Brain microvascular endothelial cell (primary cell): ENCODE measurements around the gene USP2.

Experiments
- DNase-seq: peaks from one replicate; pipeline ENCODE4 v3.0.0-alpha.2; 2020
- H3K27ac ChIP-seq: fragments of 250-450 bp; sonication (Bioruptor Pico); 2 replicates; pipeline ENCODE4 v1.5.1; 2020; ENCODE audit warnings: mild to moderate bottlenecking, moderate library complexity
- H3K27me3 ChIP-seq: fragments of 250-450 bp; sonication (Bioruptor Pico); replicated peaks from 2 replicates; pipeline ENCODE4 v1.5.1; 2020; ENCODE audit warnings: mild to moderate bottlenecking
- H3K36me3 ChIP-seq: fragments of 250-450 bp; sonication (Bioruptor Pico); replicated peaks from 2 replicates; pipeline ENCODE4 v1.5.1; 2020; ENCODE audit warnings: mild to moderate bottlenecking
- H3K4me3 ChIP-seq: 2 replicates; pipeline ENCODE4 v1.5.1; 2011; ENCODE audit warnings: low read depth, mild to moderate bottlenecking, control low read depth, low read length, moderate library complexity
- in situ Hi-C: cut with HindIII; loops from 2 replicates; pipeline ENCODE4 v1.10.0; 2017; ENCODE audit warnings: low sequenced_read_pairs, low pct_ligation_motif_present
- TF ChIP-seq, protein P1 (sequence below): IDR thresholded peaks from 2 replicates; pipeline ENCODE4 v1.5.1; 2011; ENCODE audit warnings: low read depth, mild to moderate bottlenecking, moderate library complexity, low read length, control low read depth, inconsistent platforms; ENCODE audit errors: missing control alignments

USP2 gene

DNA sequence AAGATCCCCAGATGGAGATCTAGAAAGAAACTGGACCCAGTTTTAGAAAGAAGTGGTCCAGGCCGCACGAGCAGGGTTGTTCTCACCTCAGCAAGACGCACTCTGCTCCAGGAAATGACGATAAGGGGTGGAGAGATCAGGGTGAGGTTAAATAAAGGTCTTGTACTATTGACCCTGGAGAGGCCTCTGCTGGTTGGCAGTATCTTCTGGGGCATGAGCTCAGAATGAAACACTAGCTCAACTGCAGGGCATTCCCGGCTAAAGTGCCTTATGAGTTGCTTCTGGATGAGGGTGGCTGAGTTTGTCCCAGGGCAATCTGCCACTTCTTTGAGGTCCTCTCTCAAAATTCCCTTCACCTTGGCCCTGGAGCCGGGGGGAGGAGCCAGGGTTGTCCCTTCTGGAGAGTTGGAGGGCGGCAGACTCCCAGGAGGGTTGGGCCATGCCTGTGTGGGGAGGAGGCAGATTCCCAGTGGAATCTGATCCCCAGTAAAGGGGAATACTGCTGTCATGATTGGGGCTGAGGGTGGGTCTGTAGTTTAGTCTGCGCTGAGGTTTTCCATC is 10.9 kb downstream of the USP2 start:
- DNase-seq, result no peak

DNA sequence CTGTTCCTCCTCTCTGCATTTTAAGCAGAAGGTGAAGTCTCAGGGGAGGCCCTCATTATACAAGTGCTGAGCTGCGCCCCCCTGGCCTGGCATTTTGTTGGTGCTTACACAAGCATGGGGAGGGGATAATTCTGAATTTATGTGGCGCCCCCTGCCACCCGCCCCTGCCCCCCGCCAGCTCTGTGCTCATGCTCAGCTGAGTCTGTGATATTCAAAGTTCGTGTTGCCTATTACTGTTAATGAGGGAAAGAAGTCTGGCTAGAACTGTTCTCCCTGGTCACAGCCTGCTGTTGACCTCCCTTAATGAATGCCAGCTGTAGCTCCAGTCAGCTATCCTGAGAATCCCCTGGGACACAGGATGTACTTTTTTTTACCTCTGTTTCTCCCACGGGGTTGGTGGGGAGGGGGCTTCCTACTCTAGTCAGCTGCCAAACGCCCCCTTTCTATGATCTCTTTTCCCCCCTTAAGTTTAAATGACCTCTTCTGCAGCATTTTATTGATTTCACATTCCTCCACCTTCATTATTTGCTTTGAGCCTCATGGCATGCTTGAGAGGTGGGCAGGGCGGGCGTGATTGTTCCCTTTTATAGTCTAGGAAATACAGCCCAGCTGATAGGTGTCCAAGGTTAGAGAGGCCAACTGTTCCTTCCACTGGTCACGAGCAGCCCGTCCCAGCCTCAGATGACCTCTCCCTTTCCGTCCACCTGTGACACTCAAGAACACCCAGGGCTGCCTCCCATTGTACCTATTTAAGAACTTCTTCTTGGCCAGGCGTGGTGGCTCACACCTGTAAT is 12.2 kb downstream of the USP2 start:
- no peak overlapping the region for H3K4me3 ChIP-seq
- peaks cover 25% of the 10 kb centered on the region for H3K27me3 ChIP-seq
- H3K27ac ChIP-seq, result no peak overlapping the region
- H3K36me3 ChIP-seq, result no peaks in the 10 kb centered on the region
- no peak for DNase-seq
- in situ Hi-C loops, result no loop called here
- TF ChIP-seq, protein P1, sequence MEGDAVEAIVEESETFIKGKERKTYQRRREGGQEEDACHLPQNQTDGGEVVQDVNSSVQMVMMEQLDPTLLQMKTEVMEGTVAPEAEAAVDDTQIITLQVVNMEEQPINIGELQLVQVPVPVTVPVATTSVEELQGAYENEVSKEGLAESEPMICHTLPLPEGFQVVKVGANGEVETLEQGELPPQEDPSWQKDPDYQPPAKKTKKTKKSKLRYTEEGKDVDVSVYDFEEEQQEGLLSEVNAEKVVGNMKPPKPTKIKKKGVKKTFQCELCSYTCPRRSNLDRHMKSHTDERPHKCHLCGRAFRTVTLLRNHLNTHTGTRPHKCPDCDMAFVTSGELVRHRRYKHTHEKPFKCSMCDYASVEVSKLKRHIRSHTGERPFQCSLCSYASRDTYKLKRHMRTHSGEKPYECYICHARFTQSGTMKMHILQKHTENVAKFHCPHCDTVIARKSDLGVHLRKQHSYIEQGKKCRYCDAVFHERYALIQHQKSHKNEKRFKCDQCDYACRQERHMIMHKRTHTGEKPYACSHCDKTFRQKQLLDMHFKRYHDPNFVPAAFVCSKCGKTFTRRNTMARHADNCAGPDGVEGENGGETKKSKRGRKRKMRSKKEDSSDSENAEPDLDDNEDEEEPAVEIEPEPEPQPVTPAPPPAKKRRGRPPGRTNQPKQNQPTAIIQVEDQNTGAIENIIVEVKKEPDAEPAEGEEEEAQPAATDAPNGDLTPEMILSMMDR, result no peak

More for the DNA sequence above, 10.9 kb downstream of the USP2 start:
- Histone ChIP-seq H3K36me3 (no peaks in the 10 kb centered on the region), H3K4me3 (no peak overlapping the region), H3K27me3 (peaks cover 14% of the 10 kb centered on the region), H3K27ac (no peak overlapping the region)
- TF ChIP-seq, protein P1, result no peak
- in situ Hi-C loops, result no loop called here

DNA sequence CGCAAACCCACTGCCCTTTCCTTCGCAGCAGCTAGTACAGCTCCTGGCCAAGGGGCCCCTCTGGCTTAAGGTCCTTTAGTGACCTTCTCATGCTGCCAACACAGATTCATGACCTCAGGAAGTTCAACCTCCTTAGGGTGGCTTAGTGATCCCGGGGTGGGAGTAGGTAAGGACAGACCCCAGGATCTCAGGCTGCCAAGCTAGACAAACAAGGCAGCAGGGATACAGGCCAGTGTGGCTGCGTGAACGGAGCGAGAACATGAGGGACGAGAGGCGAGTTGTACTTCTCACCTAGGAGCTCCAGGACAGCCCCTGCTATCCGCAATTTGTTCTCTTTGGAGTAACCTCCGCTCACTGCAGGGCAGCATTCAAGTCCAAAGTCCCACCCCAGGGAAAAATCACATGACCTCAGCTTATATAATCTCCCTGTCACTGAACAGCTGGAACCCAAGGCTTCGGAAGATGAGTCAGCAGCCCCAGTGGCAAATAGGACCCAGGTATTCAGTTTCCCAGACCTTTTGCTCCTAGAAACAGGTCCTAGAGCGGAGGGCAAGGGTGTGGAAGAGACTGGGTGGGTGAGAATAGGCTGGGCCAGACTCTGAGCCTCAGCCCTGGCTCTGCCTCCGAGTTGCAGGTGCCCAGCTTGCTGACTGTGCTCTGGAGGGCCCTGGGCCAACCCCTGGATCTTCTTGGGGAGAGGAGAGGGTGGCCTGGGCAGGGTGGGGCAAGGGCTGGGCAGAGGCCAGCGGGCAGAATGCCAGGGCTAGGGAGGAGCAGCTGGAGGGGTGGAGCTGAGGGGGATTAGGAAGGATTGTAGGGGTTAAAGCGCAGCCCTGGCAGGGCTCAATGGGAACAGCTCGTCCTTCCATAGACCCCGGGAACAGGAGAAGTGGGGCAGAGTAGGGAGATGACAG is 13.1 kb downstream of the USP2 start:
- in situ Hi-C loops, result no loop called here
- Histone ChIP-seq H3K4me3 (no peak overlapping the region), H3K27me3 (peaks cover 29% of the 10 kb centered on the region), H3K36me3 (no peaks in the 10 kb centered on the region), H3K27ac (no peak overlapping the region)
- DNase-seq, result no peak
- TF ChIP-seq, protein P1, result no peak

DNA sequence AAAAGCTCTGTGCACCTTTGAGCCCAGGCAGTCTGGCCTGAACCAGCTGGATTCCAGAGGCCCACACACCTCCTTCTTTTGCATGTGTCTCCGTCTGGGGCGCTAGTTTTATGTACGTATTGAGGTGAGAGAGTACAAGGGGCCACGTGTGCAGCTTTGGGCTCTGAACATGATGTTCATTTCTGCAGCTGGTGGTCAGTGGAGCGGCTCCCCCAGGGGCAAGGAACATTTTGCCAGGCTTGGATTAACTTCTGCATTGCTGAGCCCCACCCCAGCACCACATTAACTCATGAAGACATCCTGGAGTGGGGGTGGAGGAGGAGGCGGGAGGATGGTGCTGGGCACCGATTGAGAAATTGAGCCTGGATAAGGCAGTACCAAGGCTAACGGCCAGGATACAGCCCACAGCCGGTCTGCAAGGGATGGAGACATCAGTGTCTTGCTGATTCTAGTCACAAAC is 13.8 kb downstream of the USP2 start:
- Histone ChIP-seq H3K36me3 (no peaks in the 10 kb centered on the region), H3K27me3 (peaks cover 33% of the 10 kb centered on the region), H3K4me3 (no peak overlapping the region), H3K27ac (no peak overlapping the region)
- in situ Hi-C loops, result no loop called here
- TF ChIP-seq, protein P1, result no peak
- no peak for DNase-seq

DNA sequence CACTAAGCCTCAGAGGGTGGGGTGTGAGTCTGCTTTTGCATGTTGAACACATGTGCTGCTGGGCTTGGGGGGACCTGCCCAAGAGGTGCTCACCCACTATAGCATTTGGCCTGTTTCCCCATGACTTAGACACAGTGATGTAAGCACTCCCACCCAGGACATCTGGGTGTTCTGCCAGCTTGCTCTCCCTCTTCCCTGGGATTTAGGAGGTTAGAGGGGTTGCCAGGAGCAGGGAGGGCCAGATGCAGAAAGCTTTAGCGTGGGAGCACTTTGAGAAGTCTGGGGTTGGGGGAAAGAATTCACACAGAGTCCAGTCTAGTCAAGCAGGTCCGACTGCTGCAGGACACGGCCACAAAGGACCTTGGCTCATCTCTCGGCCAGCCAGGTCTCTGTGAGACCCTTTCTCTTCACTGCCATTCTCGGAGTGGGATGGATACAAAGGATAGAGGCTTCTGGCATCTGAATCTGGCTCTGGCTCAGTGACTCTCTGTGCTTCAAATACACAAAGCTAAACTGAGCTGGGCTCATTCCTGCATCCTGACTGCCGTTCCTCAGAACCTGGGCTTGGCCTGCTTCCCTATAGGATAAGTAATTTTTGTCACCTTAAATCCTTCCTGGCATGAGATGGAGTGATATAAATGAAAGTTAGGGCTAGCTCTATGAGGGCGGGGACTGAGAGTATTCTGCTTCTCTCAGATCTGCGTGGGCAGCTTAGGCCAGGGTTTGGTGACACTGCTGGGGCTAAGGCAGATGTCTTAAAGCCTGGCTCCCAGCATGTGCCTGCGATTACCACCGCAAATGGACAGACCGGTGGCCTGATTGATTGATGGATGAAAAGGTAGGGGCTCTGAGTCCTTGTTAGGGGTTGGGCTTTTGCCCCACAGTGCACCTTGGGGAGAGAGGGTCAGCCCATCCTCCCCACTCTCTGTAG is 14.5 kb downstream of the USP2 start:
- in situ Hi-C loops, result no loop called here
- no peak for DNase-seq
- no peak overlapping the region for H3K4me3 ChIP-seq
- TF ChIP-seq, protein P1, result no peak
- peaks cover 33% of the 10 kb centered on the region for H3K27me3 ChIP-seq
- no peaks in the 10 kb centered on the region for H3K36me3 ChIP-seq
- no peak overlapping the region for H3K27ac ChIP-seq
